H1 (cell line): ENCODE data around the gene ACHE. TPM values are rescaled to one million over a fixed set of nuclear protein-coding genes. Genes with fewer than 3 reads are reported as not detected.

Experiments used
- CTCF ChIA-PET: fragments of 300-600 bp; sonication (Branson Sonifier 250); formaldehyde crosslinking; loops from one replicate; lab custom pipeline; 2021; ENCODE audit not compliant: partially characterized antibody; lab: Charles Lee
- POLR2A ChIA-PET: fragments of 300-600 bp; sonication (Branson Sonifier 250); formaldehyde crosslinking; loops from one replicate; lab custom pipeline; 2021; ENCODE audit warnings: inconsistent platforms; ENCODE audit not compliant: partially characterized antibody; lab: Charles Lee
- DNase-seq, 2 experiments: peaks; one replicate each; pipeline versions ENCODE4 v3.0.0 to v3.0.0-alpha.2; 2010 to 2022; ENCODE audit warnings: low spot score in 2 of 2, low read depth in 1 of 2, mixed read lengths in 1 of 2
- FAIRE-seq: peaks from 2 replicates; lab custom pipeline; 2011; peaks lifted over from hg19 to GRCh38; lab: Jason Lieb, UNC
- H2AFZ ChIP-seq: 2 replicates; pipeline ENCODE4 v1.8.1; 2012; ENCODE audit warnings: low read length, inconsistent platforms
- H2AK5ac ChIP-seq: 2 replicates; pipeline ENCODE4 v1.6.1; 2013; ENCODE audit warnings: low read depth, low read length
- H2BK120ac ChIP-seq: replicated peaks from 2 replicates; pipeline ENCODE3; 2013; ENCODE audit warnings: low read depth, low read length, inconsistent platforms
- H2BK12ac ChIP-seq: 2 replicates; pipeline ENCODE4 v1.6.1; 2013; ENCODE audit warnings: low read depth, low read length
- H2BK15ac ChIP-seq: 2 replicates; pipeline ENCODE4 v1.6.1; 2013; ENCODE audit warnings: low read length
- H2BK20ac ChIP-seq: 2 replicates; pipeline ENCODE4 v1.6.1; 2013; ENCODE audit warnings: low read length
- H2BK5ac ChIP-seq: 2 replicates; pipeline ENCODE4 v1.6.1; 2013; ENCODE audit warnings: low read depth, low read length
- H3K14ac ChIP-seq: 2 replicates; pipeline ENCODE4 v1.6.1; 2013; ENCODE audit warnings: inconsistent platforms; ENCODE audit not compliant: insufficient read length
- H3K18ac ChIP-seq: 2 replicates; pipeline ENCODE4 v1.6.1; 2013; ENCODE audit warnings: low read length; ENCODE audit errors: extremely low read depth
- H3K23ac ChIP-seq: 2 replicates; pipeline ENCODE4 v1.6.1; 2013; ENCODE audit warnings: inconsistent platforms; ENCODE audit not compliant: insufficient read length
- H3K23me2 ChIP-seq: 2 replicates; pipeline ENCODE4 v1.6.1; 2013; ENCODE audit warnings: low read depth, low read length
- H3K27ac ChIP-seq: 2 replicates; pipeline ENCODE4 v1.6.1; 2011; ENCODE audit warnings: low read depth, low read length, inconsistent platforms
- H3K27me3 ChIP-seq, 4 experiments: replicated peaks in 1 of 4; 1 replicate in 1 of 4; 2 replicates in 3 of 4; pipeline versions ENCODE4 v1.6.1 to v1.8.1; 2011 to 2013; ENCODE audit warnings: low read length in 3 of 4, mild to moderate bottlenecking in 3 of 4, inconsistent platforms in 2 of 4, mixed read lengths in 2 of 4, moderate library complexity in 1 of 4; ENCODE audit not compliant: control insufficient read depth in 3 of 4, insufficient read depth in 3 of 4; ENCODE audit errors: extremely low read depth in 1 of 4
- H3K36me3 ChIP-seq, 4 experiments: 2 replicates each; pipeline versions ENCODE4 v1.6.1 to v1.8.1; 2011 to 2013; ENCODE audit warnings: mild to moderate bottlenecking in 4 of 4, low read length in 3 of 4, moderate library complexity in 2 of 4, control low read depth in 1 of 4, inconsistent platforms in 1 of 4; ENCODE audit not compliant: insufficient read depth in 4 of 4, control insufficient read depth in 2 of 4
- H3K4ac ChIP-seq: replicated peaks from 2 replicates; pipeline ENCODE3; 2013; ENCODE audit warnings: low read length, low read depth, mixed read lengths, inconsistent platforms; ENCODE audit not compliant: insufficient read length
- H3K4me1 ChIP-seq, 4 experiments: replicated peaks in 1 of 4; 1 replicate in 1 of 4; 2 replicates in 3 of 4; pipeline versions ENCODE4 v1.6.1 to v1.8.1; 2011 to 2013; ENCODE audit warnings: low read length in 3 of 4, inconsistent platforms in 2 of 4, mixed read lengths in 1 of 4; ENCODE audit not compliant: insufficient read depth in 4 of 4, control insufficient read depth in 3 of 4
- H3K4me2 ChIP-seq, 2 experiments: 2 replicates each; pipeline versions ENCODE4 v1.6.1 to v1.8.1; 2011 to 2013; ENCODE audit warnings: low read depth in 2 of 2, low read length in 2 of 2, control low read depth in 1 of 2, inconsistent platforms in 1 of 2, mild to moderate bottlenecking in 1 of 2; ENCODE audit not compliant: insufficient read depth in 1 of 2
- H3K4me3 ChIP-seq, 4 experiments: fragments of 200-600, 300-600 bp in 1 of 4; sonication (generic), shearing (Covaris generic), sonication (Bioruptor Twin) in 1 of 4; 2 replicates each; pipeline versions ENCODE4 v1.5.1 to v1.8.1; 2011 to 2016; ENCODE audit warnings: low read length in 4 of 4, low read depth in 3 of 4, control low read depth in 2 of 4, inconsistent platforms in 2 of 4, mild to moderate bottlenecking in 2 of 4, mixed read lengths in 1 of 4, moderate library complexity in 1 of 4; ENCODE audit not compliant: insufficient read depth in 2 of 4; ENCODE audit errors: extremely low read depth in 1 of 4
- H3K56ac ChIP-seq: replicated peaks from 2 replicates; pipeline ENCODE3; 2013; ENCODE audit warnings: low read depth, mild to moderate bottlenecking, mixed read lengths, low read length, inconsistent platforms; ENCODE audit not compliant: insufficient read length
- H3K79me1 ChIP-seq: 2 replicates; pipeline ENCODE4 v1.6.1; 2013; ENCODE audit warnings: low read depth, low read length, control low read depth
- H3K79me2 ChIP-seq, 2 experiments: 2 replicates each; pipeline versions ENCODE4 v1.6.1 to v1.8.1; 2012 to 2013; ENCODE audit warnings: low read length in 2 of 2, mild to moderate bottlenecking in 2 of 2, inconsistent platforms in 1 of 2; ENCODE audit not compliant: insufficient read depth in 2 of 2, control insufficient read depth in 1 of 2
- H3K9ac ChIP-seq, 4 experiments: replicated peaks in 1 of 4; 1 replicate in 1 of 4; 2 replicates in 3 of 4; pipeline versions ENCODE4 v1.6.1 to v1.8.1; 2011 to 2013; ENCODE audit warnings: low read depth in 3 of 4, low read length in 3 of 4, control low read depth in 2 of 4, mild to moderate bottlenecking in 2 of 4, moderate library complexity in 2 of 4, inconsistent platforms in 1 of 4; ENCODE audit errors: extremely low read depth in 1 of 4
- H3K9me3 ChIP-seq, 2 experiments: 2 replicates each; pipeline versions ENCODE4 v1.6.1 to v1.8.1; 2012 to 2013; ENCODE audit warnings: mild to moderate bottlenecking in 2 of 2, moderate library complexity in 2 of 2, control low read depth in 1 of 2, inconsistent platforms in 1 of 2, low read depth in 1 of 2, low read length in 1 of 2, mixed read lengths in 1 of 2; ENCODE audit not compliant: insufficient read depth in 2 of 2
- H4K20me1 ChIP-seq, 2 experiments: replicated peaks in 1 of 2; 2 replicates each; pipeline versions ENCODE3 to v1.8.1; 2011 to 2013; ENCODE audit warnings: inconsistent platforms in 2 of 2, low read length in 2 of 2, mild to moderate bottlenecking in 1 of 2; ENCODE audit not compliant: insufficient read depth in 2 of 2, control insufficient read depth in 1 of 2
- H4K5ac ChIP-seq: 2 replicates; pipeline ENCODE4 v1.6.1; 2013; ENCODE audit warnings: low read length, low read depth, mixed read lengths, inconsistent platforms; ENCODE audit not compliant: insufficient read length
- H4K8ac ChIP-seq: 2 replicates; pipeline ENCODE4 v1.8.0; 2013; ENCODE audit warnings: mild to moderate bottlenecking, moderate library complexity, low read length, inconsistent platforms; ENCODE audit not compliant: insufficient read depth; ENCODE audit errors: extremely low read depth
- H4K91ac ChIP-seq: replicated peaks from 2 replicates; pipeline ENCODE3; 2013; ENCODE audit warnings: low read length, mixed read lengths, inconsistent platforms; ENCODE audit not compliant: insufficient read length
- BRCA1 ChIP-seq: IDR thresholded peaks from 2 replicates; pipeline ENCODE4 v1.6.1; 2012; ENCODE audit warnings: low read depth, low read length, improper control_type of control experiment
- CREB1 ChIP-seq: IDR thresholded peaks from 2 replicates; pipeline ENCODE4 v1.6.1; 2012; ENCODE audit warnings: inconsistent platforms
- RXRA ChIP-seq: IDR thresholded peaks from 2 replicates; pipeline ENCODE4 v1.6.1; 2011; ENCODE audit warnings: low read depth, mild to moderate bottlenecking, low read length, moderate library complexity; ENCODE audit not compliant: insufficient read depth
- TAF7 ChIP-seq: optimal IDR thresholded peaks from 2 replicates; pipeline ENCODE3; 2011; ENCODE audit warnings: low read depth, mild to moderate bottlenecking, inconsistent platforms, low read length, moderate library complexity, borderline replicate concordance
- WGBS, 2 experiments: shearing (Covaris generic) in 1 of 2; methylation state at CpG; one replicate each; pipeline versions ENCODE4 v1.1.6 to v1.1.7; 2013 to 2015; ENCODE audit warnings: low lambda C conversion rate in 2 of 2, mixed read lengths in 2 of 2, inconsistent platforms in 1 of 2, low coverage in 1 of 2, missing lambda C conversion rate in 1 of 2; ENCODE audit not compliant: insufficient replicate concordance in 2 of 2, insufficient coverage in 1 of 2, insufficient read length in 1 of 2; ENCODE audit errors: extremely low coverage in 1 of 2, missing lambda C conversion rate in 1 of 2; 5-methylcytosine and 5-hydroxymethylcytosine counted together
- polyA plus RNA-seq, 7 experiments: library from polyadenylated mRNA; depleted of rRNA in 3 of 7; stranded (reverse) in 5 of 7; unstranded in 2 of 7; fragments of >200 nt in 5 of 7; fragments of 200-250 nt in 2 of 7; gene quantifications; 1 replicate in 5 of 7; 2 replicates in 1 of 7; 4 replicates in 1 of 7; pipeline versions ENCODE4 v1.2.1 to v1.2.3, GENCODE V29; 2011 to 2013; ENCODE audit warnings: missing spikeins in 2 of 7, mixed read lengths in 2 of 7
- total RNA-seq: library from RNA; stranded (reverse); fragmentation: NEBNext Ultra II Directional; extraction: Animal tissue kit (Norgen Biotek cat#: 25700); gene quantifications from 2 replicates; pipeline ENCODE4 v1.2.1, GENCODE V29; 2021

Gene ACHE
- total and polyA plus RNA-seq, 2 of the 8 experiments (the other 6 are each of a cell fraction or from before 2014, with no cell fraction given), result 1.4 to 4.3 TPM

- Histone ChIP-seq H3K4me3 (no peak overlapping the region), H3K56ac (no peak overlapping the region), H3K14ac (no peak overlapping the region), H3K23ac (no peak overlapping the region), H2BK15ac (no peak overlapping the region), H3K18ac (no peak overlapping the region), H3K4ac (no peak overlapping the region), H4K8ac (no peak overlapping the region), H4K91ac (no peak overlapping the region), H2AFZ (no peak overlapping the region), H3K4me2 (no peak overlapping the region; a peak in 1 of 4 replicates), H2BK20ac (no peak overlapping the region), H3K9ac (no peak overlapping the region), H3K79me2 (peaks cover 0 to 21% of the 10 kb centered on the region in 2 experiments; a peak in 1 of 4 replicates), H3K9me3 (no peaks in the 10 kb centered on the region), H2AK5ac (no peak overlapping the region), H3K27ac (no peak overlapping the region), H3K27me3 (no peaks in the 10 kb centered on the region), H2BK5ac (no peak overlapping the region)
- 91% methylated on average over 14 of the region's 14 CpGs; no CpG with 5 or more reads in 1 of the 2 experiments for WGBS, 2 experiments
- no peak for FAIRE-seq
- POLR2A ChIA-PET, result interaction anchor here (0.5 to 1.9 kb wide), 9 partner anchors 9 to 55 kb away, joined by 3 to 8 read pairs (median 4); partner anchors contain the start of genes SRRT and TRIP6
- TF ChIP-seq TAF7 (no peak), RXRA (no peak), BRCA1 (no peak), CREB1 (no peak)
- TF ChIP-seq, all 59 proteins: peak for 0
- no peak overlapping the region for H2BK120ac ChIP-seq
- no peak overlapping the region for H4K5ac ChIP-seq
- peaks cover 0 to 6% (median 0%) of the 10 kb centered on the region in 4 experiments; a peak in 1 of 7 replicates for H3K4me1 ChIP-seq
- H4K20me1 ChIP-seq, result peaks cover 0 to 11% of the 10 kb centered on the region in 2 experiments
- CTCF ChIA-PET, result interaction anchor here (0.8 to 13.9 kb wide), 8 partner anchors 20 to 152 kb away, joined by 3 to 215 read pairs (median 10); partner anchors contain the start of genes EPHB4, POP7 and SRRT
- H3K79me1 ChIP-seq, result peaks cover 12% of the 10 kb centered on the region; the same call in 1 of the 2 replicates
- H3K23me2 ChIP-seq, result peaks cover 4% of the 10 kb centered on the region; the same call in 1 of the 2 replicates
- no peak overlapping the region for H2BK12ac ChIP-seq
- no peaks in the 10 kb centered on the region for H3K36me3 ChIP-seq
- DNase-seq, result no peak
Measured at GRCh38 chr7:100854146-100854895, 41.4 kb downstream of the ACHE start.
